Osteoblast (primary cell): ENCODE results near the gene ATP13A2. TPM values are rescaled to one million over a fixed set of nuclear protein-coding genes. Genes with fewer than 3 reads are reported as not detected.

ENCODE experiments used
- DNase-seq: peaks from one replicate; pipeline ENCODE4 v3.0.0; 2011; ENCODE audit warnings: low spot score, mixed read lengths; ENCODE audit not compliant: insufficient read length; ENCODE audit errors: missing footprints
- H2AFZ ChIP-seq: 2 replicates; pipeline ENCODE4 v1.6.0; 2011; ENCODE audit warnings: mild to moderate bottlenecking, low read length
- H3K27ac ChIP-seq: 2 replicates; pipeline ENCODE4 v1.5.1; 2011; ENCODE audit warnings: mild to moderate bottlenecking, low read depth, low read length, moderate library complexity
- H3K27me3 ChIP-seq: 2 replicates; pipeline ENCODE4 v1.6.0; 2012; ENCODE audit warnings: mild to moderate bottlenecking, control low read depth, inconsistent platforms, low read length, moderate library complexity; ENCODE audit not compliant: insufficient read depth
- H3K36me3 ChIP-seq: 2 replicates; pipeline ENCODE4 v1.5.1; 2011; ENCODE audit warnings: mild to moderate bottlenecking, low read length, control low read depth, moderate library complexity; ENCODE audit not compliant: insufficient read depth
- H3K4me1 ChIP-seq: 2 replicates; pipeline ENCODE4 v1.5.1; 2011; ENCODE audit warnings: mild to moderate bottlenecking, low read length, control low read depth, moderate library complexity; ENCODE audit not compliant: insufficient read depth
- H3K4me2 ChIP-seq: 2 replicates; pipeline ENCODE4 v1.6.0; 2011; ENCODE audit warnings: mild to moderate bottlenecking, low read length; ENCODE audit not compliant: insufficient read depth
- H3K4me3 ChIP-seq: fragments of 200-600 bp; sonication (generic); 3 replicates; pipeline ENCODE4 v1.5.1; 2012; ENCODE audit warnings: mild to moderate bottlenecking, low read length, inconsistent platforms; ENCODE audit not compliant: insufficient read depth
- H3K79me2 ChIP-seq: 2 replicates; pipeline ENCODE4 v1.6.0; 2012; ENCODE audit warnings: mild to moderate bottlenecking, low read length, control low read depth, inconsistent platforms; ENCODE audit not compliant: insufficient read depth
- H3K9me3 ChIP-seq: 2 replicates; pipeline ENCODE4 v1.5.1; 2011; ENCODE audit warnings: low read depth, low read length, control low read depth
- H4K20me1 ChIP-seq: 2 replicates; pipeline ENCODE4 v1.6.0; 2012; ENCODE audit warnings: mild to moderate bottlenecking, low read length, control low read depth; ENCODE audit not compliant: insufficient read depth
- total RNA-seq: library from RNA; depleted of rRNA; stranded (reverse); fragments of >200 nt; gene quantifications from 2 replicates; pipeline ENCODE4 v1.2.3, GENCODE V29; 2012
- TF ChIP-seq, protein P1 (sequence below): IDR thresholded peaks from 2 replicates; pipeline ENCODE4 v1.5.1; 2011; ENCODE audit warnings: mild to moderate bottlenecking, low read depth, low read length, moderate library complexity; ENCODE audit errors: extremely low read depth

ATP13A2 gene
- total RNA-seq, 1 donor: 34.4 TPM

DNA sequence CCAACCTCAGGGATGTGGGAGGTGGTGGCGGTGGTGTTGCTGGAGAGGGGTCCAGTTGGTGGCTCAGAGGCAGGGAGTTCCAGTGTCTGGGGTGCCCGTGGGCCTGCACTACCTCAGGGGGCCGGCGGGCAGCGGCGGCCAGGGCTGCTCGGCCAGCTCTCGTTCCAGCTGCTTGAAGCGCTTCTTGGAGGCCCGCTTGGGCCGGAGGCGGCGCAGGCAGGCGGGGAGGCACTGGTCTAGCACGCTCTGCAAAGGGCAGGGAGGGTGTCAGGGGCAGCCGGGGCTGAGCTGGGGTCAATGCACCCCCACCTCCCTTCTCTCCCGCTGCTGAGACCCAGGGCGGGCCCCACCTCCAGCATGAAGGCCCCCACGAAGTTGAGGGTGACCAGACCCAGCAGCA is 25.6 kb downstream of the ATP13A2 start:
- TF ChIP-seq, protein P1, sequence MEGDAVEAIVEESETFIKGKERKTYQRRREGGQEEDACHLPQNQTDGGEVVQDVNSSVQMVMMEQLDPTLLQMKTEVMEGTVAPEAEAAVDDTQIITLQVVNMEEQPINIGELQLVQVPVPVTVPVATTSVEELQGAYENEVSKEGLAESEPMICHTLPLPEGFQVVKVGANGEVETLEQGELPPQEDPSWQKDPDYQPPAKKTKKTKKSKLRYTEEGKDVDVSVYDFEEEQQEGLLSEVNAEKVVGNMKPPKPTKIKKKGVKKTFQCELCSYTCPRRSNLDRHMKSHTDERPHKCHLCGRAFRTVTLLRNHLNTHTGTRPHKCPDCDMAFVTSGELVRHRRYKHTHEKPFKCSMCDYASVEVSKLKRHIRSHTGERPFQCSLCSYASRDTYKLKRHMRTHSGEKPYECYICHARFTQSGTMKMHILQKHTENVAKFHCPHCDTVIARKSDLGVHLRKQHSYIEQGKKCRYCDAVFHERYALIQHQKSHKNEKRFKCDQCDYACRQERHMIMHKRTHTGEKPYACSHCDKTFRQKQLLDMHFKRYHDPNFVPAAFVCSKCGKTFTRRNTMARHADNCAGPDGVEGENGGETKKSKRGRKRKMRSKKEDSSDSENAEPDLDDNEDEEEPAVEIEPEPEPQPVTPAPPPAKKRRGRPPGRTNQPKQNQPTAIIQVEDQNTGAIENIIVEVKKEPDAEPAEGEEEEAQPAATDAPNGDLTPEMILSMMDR: no peak
- no peak for DNase-seq
- no peak overlapping the region for H2AFZ ChIP-seq
- no peaks in the 10 kb centered on the region for H3K9me3 ChIP-seq
- H3K36me3 ChIP-seq: peaks cover 11% of the 10 kb centered on the region
- H3K4me1 ChIP-seq: peaks cover 22% of the 10 kb centered on the region
- no peaks in the 10 kb centered on the region for H3K79me2 ChIP-seq
- H3K27ac ChIP-seq: no peak overlapping the region
- H4K20me1 ChIP-seq: no peaks in the 10 kb centered on the region
- H3K4me2 ChIP-seq: no peak overlapping the region
- H3K27me3 ChIP-seq: no peaks in the 10 kb centered on the region
- H3K4me3 ChIP-seq: no peak overlapping the region

GRCh38 chr1:16984717-16985116 is 27.0 kb downstream of the ATP13A2 start:
- Histone ChIP-seq H3K27me3 (no peaks in the 10 kb centered on the region), H3K4me2 (no peak overlapping the region), H3K4me1 (peaks cover 29% of the 10 kb centered on the region), H3K9me3 (no peaks in the 10 kb centered on the region), H3K27ac (peak overlapping the region; percentile 48), H2AFZ (no peak overlapping the region), H3K36me3 (peaks cover 11% of the 10 kb centered on the region), H4K20me1 (no peaks in the 10 kb centered on the region), H3K4me3 (no peak overlapping the region), H3K79me2 (peaks cover under 1% of the 10 kb centered on the region)
- TF ChIP-seq, protein P1: no peak
- peak; percentile 99 for DNase-seq

- Histone ChIP-seq H3K4me3 (no peak overlapping the region), H4K20me1 (peaks cover 2% of the 10 kb centered on the region), H3K9me3 (no peaks in the 10 kb centered on the region), H3K4me1 (peaks cover 40% of the 10 kb centered on the region), H3K79me2 (peaks cover 10% of the 10 kb centered on the region), H3K36me3 (peaks cover 11% of the 10 kb centered on the region), H3K27me3 (no peaks in the 10 kb centered on the region), H3K27ac (no peak overlapping the region), H2AFZ (no peak overlapping the region), H3K4me2 (no peak overlapping the region)
- TF ChIP-seq, protein P1: no peak
- no peak for DNase-seq
These were observed 28.1 kb downstream of the ATP13A2 start for GRCh38 chr1:16983649-16984048.

DNA sequence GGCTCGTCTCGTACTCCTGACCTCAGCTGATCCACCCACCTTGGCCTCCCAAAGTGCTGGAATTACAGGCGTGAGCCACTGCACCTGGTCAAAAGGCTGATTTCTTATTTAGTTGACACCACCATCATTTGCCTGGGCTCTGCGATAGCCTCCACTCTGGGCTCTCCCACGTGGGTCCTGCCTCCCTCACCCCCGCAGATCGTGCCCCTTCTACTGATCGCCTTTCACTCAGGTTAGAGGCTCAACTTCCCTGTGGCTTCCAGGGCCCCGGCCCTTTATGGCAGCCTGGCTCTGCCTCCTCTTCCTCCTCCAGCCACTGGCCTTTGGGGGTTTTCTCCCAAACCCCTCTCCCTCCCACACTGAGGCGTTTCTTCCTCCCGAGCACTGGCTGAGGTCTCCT is 28.8 kb downstream of the ATP13A2 start:
- TF ChIP-seq, protein P1: no peak
- H3K4me3 ChIP-seq: no peak overlapping the region
- H3K9me3 ChIP-seq: no peaks in the 10 kb centered on the region
- H3K36me3 ChIP-seq: peaks cover 7% of the 10 kb centered on the region
- peaks cover 9% of the 10 kb centered on the region for H4K20me1 ChIP-seq
- H3K79me2 ChIP-seq: peaks cover 16% of the 10 kb centered on the region
- H3K4me1 ChIP-seq: peaks cover 45% of the 10 kb centered on the region
- no peak overlapping the region for H2AFZ ChIP-seq
- DNase-seq: no peak
- H3K4me2 ChIP-seq: no peak overlapping the region
- H3K27ac ChIP-seq: no peak overlapping the region
- H3K27me3 ChIP-seq: no peaks in the 10 kb centered on the region
